AG09319 (cell line): ENCODE data around the gene FAH.

Experiments
- DNase-seq: peaks from one replicate; pipeline ENCODE4 v3.0.0-alpha.2; 2010; ENCODE audit warnings: low read depth; ENCODE audit errors: extremely low read depth
- TF ChIP-seq, protein P1 (sequence below): IDR thresholded peaks from 2 replicates; pipeline ENCODE4 v1.5.1; 2011; ENCODE audit warnings: low read depth, mild to moderate bottlenecking, inconsistent platforms, low read length, moderate library complexity

The FAH gene

DNA sequence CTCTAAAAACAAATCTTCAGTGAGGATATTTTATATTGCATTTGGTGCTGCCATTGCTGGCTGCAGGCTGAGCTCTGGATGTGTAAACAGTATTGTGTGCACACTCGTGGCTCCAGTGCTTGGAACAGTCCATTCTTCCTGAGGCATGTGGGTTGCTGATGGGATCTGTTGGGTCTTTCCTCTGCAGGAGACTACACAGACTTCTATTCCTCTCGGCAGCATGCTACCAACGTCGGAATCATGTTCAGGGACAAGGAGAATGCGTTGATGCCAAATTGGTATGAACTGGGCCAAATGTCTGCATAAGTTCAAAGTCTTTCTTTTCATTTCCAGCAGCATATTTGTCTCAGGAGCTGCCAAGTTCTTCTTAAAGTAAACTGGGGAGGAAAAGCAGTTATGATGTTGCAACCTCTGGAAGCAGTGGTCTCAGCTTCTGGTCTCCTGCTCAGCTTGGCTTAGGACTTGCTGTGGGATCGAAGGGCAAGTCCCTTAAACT, 9.3 kb downstream of the FAH start:
- peak; percentile 25 for DNase-seq

DNA sequence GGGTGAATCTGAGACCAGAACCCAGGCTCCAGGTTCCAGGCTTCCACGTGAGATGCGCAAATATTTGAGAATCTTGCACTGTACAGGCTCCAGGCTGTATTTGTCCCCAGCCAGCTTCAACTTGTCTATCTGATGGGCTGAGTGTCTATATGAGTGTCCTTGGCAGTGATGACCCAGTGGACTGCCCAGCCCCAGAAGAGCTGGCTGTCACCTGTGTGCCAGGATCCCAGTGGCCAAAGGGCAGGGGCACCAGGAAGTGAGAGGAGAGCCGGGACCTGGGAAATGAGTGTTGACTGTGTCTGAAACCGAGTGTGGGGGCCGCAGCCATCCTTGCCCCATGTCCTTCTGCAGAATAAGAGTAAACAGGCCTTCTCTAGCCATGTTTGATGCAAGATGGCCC, 10.4 kb downstream of the FAH start:
- DNase-seq = no peak
- TF ChIP-seq, protein P1, sequence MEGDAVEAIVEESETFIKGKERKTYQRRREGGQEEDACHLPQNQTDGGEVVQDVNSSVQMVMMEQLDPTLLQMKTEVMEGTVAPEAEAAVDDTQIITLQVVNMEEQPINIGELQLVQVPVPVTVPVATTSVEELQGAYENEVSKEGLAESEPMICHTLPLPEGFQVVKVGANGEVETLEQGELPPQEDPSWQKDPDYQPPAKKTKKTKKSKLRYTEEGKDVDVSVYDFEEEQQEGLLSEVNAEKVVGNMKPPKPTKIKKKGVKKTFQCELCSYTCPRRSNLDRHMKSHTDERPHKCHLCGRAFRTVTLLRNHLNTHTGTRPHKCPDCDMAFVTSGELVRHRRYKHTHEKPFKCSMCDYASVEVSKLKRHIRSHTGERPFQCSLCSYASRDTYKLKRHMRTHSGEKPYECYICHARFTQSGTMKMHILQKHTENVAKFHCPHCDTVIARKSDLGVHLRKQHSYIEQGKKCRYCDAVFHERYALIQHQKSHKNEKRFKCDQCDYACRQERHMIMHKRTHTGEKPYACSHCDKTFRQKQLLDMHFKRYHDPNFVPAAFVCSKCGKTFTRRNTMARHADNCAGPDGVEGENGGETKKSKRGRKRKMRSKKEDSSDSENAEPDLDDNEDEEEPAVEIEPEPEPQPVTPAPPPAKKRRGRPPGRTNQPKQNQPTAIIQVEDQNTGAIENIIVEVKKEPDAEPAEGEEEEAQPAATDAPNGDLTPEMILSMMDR = no peak

More for the DNA sequence above, 9.3 kb downstream of the FAH start:
- TF ChIP-seq, protein P1 = no peak

DNA sequence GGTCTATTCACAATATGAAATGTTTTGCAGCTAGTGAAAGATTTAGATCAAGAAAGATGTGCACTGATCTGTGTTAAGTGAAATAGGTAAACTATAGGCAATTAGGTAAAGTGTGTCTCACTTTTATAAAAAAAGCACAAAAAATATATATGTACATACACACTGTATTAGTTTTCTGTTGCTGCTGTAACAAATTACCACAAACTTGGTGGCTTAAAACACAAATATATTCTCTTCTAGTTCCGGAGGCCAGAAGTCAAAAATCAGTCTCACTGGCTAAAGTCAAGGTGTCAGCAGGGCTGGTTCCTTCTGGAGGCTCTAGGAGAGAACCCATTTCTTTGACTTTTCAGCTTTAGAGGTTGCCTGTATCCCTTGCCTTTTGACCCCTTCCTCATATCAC, 11.1 kb downstream of the FAH start:
- TF ChIP-seq, protein P1 = no peak
- no peak for DNase-seq

DNA sequence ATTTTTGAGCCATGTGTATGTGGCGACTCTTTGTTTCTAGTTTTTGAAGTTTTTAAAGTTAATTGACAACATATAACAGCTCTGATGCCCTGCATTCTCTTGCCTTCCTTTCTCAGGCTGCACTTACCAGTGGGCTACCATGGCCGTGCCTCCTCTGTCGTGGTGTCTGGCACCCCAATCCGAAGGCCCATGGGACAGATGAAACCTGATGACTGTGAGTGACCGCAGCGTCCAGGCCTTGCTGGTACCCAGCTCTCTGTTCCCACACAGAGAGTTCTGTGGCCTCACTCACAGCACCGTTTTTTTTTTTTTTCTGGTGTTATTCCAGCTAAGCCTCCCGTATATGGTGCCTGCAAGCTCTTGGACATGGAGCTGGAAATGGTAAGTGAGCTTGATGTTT, 15.1 kb downstream of the FAH start:
- TF ChIP-seq, protein P1 = no peak
- DNase-seq = no peak

DNA sequence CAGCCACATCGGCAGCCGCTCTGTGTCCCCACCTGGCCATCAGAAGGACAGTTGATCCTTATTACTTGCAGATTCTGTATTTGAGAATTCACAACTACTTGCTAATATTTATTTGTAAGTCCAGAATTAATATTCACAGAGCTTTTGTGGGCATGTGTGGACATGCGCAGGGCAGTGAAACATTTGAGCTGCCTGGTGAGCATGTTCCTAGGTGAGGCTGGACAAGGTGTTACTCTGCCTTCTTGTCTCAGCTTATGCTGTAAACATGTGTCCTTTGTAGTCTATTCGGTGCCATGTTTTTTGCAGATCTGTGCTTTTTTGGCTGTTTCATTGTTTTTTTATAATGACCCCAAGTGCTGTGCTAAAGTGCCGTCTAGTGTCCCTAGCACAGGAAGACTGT, 15.6 kb downstream of the FAH start:
- TF ChIP-seq, protein P1 = no peak
- DNase-seq = no peak

DNA sequence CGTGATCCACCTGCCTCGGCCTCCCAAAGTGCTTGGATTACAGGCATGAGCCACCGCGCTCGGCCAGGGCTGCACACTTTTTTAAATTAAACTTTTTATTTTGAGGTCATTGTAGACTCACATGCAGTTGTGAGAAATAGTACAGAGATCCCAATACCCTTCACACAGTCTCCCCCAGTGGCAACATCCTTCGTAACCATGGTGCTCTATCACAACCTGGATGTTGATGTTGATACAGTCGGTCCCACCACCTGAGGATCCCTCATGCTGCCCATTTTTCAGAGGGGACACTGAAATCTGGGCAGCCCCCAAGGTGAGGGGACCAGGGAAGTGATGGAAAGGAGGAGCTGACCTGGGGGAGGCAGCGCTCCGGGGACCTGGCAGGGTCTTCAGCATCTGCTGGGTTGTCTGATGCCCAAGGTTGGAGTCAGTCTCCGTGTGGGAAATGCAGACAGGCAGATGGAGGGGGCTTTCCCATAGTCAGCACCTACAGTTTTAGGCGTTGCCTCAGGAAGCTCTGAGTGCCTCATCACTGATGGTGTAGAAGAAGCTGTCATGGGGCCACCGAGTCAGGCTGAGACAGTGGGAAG, 17.1 kb downstream of the FAH start:
- DNase-seq = no peak
- TF ChIP-seq, protein P1 = no peak

DNA sequence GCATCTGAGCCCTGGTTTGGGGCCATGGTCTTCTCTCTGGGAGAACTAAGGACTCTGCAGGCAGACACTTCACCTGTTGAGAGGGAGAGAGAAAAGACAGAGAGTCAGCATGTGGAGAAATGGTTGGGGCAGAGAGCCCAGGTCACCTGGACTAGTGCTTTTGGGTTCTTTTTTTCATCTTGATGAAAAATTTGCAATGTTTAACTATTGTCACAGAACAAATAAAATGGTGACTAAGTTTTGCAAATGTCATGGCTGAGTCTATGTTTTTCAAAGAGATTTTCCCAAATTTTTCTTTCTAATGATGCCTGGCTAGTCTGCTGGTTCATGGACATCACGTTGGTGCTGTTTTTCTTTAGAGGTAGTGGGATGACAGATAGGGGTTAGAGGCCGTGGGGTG, 17.8 kb downstream of the FAH start:
- TF ChIP-seq, protein P1 = no peak
- no peak for DNase-seq
